HG03196 (cell line): ENCODE data around the gene NPAS1.

Source experiments
- ATAC-seq: cut with Tn5 transposase; IDR thresholded peaks from one replicate; pipeline ENCODE4 v1.9.1; 2021; ENCODE audit not compliant: unreplicated experiment

NPAS1 gene

DNA sequence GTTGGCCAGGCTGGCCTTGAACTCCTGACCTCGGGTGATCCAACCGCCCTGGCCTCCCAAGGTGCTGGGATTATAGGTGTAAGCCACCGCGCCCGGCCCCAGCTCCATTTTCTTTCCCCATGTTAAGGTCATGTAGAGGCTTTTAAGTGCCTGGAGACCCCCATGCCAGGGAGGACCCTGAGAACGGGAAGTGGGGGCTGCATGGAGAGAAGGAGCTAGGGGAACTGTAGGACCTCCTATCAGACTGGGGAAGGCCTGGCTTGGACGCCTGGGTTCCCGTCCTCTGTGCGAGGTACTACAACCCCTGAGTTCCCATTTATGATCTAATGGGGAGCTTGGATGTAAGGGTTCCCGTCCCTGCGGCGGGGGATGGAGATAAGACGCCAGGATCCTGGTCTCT, 714 bp upstream of the NPAS1 start:
- ATAC-seq = no peak

DNA sequence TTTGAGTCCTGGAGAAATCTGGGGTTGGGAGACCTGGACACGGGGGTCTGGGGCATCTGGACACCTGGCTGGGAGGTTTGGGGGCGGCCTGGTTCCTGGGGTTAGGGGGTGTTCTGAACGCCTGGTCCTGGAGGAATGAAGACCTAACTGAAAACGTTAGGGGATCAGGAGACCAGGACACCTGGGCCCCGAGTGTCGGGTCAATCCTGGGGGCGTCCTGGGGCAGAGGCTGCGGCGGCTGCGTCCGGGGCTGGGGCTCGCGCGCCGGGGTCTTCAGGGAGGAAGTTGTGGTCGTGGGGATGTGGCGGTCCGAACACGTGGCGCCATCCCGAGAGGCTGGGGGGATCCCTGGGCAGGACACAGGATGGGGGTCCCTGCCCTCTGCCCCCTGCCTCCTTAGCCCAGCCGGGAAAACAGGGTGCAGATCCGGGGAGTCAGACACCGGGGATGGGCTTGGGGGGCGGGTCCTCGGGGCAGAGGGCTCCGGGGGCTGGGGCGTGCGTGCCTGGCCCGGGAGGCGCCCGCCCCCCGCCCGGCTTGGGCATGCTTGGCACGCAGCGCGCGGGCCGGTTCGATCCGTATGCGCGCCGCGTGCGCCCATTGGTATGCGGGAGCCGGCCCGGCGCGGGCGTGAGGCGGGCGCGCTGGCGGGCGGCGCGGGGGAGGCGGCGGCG, 632 bp downstream of the NPAS1 start:
- no peak for ATAC-seq

DNA sequence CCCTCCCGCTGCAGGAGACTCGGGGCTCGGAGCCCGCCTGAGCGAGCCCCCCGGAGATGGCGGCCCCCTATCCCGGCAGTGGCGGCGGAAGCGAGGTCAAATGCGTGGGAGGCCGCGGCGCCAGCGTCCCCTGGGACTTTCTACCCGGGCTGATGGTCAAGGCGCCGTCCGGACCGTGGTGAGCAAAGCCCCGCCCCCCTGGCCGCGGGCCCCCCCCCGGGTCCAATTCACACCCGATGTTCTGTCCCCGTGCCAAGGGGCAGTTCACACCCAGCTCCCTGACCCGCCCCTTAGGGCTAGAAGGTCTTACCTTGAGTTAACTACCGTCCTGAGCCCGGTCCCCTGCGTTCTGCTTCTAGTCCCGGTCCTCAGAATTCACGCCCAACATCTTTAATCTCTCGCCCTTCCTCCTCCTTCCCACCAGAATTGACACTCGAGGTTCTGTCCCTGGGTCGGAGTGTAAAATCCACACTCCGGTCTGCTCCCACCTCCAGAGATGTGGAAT, 1.4 kb downstream of the NPAS1 start:
- ATAC-seq = no peak

DNA sequence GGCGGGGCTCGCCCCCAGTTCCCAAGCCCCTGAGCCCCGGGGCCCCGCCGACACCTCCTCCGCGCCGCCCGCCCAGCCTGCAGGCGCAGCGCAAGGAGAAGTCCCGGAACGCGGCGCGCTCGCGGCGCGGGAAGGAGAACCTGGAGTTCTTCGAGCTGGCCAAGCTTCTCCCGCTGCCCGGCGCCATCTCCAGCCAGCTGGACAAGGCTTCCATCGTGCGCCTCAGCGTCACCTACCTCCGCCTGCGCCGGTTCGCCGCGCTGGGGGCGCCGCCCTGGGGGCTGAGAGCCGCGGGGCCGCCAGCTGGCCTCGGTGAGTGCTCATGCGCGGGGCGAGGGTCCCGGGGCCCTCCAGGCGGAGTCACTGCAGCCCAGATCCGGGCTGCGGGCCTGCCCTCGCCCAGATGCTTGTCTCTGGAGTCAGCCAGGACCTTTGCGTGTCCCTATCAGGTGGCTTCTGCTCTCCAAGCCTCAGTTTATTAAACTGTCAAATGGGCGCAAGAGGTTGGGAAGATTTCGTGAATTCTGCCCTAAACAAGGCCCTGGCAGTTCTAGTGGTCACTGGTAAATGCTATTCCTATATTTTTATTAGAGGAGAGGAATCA, 2.0 kb downstream of the NPAS1 start:
- no peak for ATAC-seq

DNA sequence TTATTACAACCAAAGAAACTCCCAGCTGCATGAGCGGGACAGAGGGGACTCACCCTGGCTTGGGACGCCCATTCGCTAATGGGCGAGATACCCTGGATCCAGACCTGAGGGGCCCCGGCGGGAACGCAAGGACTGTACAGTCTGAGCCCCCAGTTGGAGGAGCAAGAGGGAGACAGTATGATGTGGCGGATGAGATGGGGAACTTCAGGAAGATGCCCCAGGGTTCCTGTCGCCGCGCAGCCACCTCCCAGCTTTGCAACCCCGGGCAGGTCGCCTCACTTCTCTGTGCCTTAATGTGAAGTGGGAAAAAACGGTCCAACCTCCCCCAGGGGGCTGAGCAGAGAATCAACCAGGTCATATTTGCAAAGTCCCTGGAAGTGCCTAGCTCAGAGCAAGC, 2.5 kb downstream of the NPAS1 start:
- ATAC-seq = no peak

DNA sequence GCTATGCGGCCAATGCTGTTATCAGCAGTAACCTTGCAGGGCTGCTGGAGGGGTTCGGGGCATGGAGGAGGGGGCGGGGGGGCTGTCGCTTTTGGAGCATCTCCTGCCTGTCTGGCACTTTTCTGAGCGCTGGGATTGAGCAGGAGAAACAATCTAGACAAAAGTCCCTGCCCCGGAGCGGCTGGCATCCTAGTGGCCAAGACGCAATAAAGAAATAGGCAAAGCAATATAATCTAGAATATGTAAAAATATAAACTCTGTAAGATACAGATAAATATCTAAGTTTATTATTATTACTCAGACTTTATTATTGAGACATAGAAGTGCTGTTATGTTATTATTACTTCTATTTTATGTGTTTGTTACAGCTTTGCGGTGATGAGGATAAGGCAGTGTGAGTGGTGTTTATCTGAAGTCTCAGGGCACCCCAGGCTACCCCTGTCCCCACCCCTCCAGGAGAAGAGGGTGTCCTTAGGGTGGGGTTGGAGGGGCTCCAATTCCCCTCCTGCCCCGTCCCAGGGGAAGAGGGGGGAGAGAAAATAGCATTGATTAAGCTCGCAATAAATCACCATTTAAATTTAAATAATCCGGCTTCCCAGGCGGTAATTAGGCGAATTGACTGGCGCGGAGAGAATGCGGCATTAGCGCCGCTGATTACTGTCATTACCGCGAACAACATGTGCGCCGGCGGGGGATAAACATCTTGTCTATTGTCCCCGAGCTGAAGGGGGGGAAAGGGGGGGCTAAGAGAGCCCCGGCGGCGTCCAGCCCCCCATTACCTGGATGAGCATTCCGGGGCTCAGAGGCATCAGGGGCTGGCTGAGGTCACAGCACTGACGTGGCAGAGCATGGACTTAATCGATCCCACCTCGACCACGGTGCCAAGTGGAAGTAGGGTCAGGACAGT, 3.2 kb downstream of the NPAS1 start:
- no peak for ATAC-seq

DNA sequence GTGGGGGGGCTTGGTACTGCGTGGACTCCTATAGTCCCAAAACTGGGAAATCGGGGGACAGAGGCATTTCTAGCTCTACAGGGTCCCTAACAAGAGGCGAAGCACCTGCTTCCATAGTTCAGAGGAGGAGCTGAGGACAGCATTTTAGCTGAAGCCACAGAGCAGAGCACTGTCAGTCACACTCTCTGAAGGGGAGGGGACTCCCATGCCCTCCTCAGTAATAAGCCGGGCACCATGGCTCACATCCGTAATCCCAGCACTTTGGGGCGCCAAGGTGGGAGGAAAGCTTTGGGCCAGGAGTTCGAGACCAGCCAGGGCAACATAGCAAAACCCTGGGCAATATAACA, 3.8 kb downstream of the NPAS1 start:
- ATAC-seq = no peak

DNA sequence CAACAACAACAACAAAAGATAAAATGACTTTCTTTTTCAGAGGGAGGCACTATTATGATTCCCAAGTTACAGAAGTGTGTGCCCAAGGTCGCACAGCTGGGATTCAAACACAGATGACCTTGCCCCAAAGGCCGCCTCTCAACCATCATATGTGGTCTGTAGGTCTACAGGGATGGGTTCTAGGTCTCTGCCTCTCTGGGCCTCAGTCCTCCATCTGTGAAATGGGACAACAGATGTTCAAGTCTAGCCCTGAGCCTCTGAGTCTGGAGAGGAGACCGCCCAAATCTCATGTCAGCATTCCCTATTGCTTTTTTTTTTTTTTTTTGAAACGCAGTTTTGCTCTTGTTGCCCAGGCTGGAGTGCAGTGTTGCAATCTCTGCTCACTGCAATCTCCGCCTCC, 4.9 kb downstream of the NPAS1 start:
- ATAC-seq = no peak

DNA sequence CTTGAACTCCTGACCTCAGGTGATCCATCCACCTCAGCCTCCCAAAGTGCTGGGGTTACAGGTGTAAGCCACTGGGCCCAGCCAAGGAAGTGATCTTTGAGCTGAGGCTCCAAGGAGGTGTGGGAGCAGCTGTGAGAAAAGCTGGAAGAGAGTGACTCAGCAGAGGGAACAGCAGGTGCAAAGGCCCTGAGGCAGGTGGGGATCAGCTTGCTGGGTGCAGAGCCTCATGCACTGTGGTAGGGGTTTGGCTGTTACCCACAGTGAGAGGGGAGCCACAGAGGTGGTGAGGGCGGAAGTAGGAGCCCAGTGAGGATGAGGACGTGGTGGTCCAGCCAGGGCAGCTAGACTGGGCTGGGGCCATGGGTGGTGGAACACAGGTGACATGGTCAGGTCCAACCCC, 6.5 kb downstream of the NPAS1 start:
- no peak for ATAC-seq

DNA sequence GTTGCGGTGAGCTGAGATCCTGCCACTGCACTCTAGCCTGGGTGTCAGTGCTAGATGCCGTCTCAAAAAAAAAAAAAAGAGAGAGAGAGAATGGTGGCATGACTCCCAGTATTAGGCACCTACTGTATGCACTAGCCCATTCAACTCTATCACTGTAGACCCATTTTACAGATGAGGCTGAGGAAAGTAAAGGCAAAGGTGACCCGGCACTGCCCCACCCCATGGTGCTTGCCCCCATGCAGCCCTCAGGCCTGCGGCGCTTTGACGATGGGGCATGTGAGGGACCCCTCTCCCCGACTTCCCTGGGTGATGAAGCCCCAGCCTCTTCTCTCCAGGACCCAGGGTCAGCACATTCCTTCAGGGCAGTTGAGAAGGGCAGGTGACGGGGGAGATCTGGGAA, 7.3 kb downstream of the NPAS1 start:
- no peak for ATAC-seq

DNA sequence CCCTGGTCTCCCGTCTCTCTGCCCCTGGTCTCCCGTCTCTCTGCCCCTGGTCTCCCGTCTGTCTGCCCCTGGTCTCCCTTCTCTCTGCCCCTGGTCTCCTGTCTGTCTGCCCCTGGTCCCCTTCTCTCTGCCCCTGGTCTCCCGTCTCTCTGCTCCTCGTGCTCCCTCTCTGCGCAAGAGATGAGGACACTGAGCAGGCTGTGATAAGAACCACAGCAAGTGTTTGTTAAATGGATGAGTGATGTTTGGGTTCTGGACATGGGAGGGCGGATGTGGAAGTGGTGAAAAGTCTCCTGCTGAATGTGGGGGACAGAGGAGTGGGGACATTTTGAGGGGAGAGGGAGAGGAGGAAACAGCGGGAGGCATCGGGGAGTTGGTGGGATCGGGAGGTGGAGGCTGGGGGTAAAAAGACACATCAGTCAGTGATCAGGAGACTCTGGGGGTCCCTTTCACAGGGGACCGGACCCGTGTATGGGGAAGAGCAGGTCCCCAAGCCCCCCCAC, 8.0 kb downstream of the NPAS1 start:
- ATAC-seq = no peak

DNA sequence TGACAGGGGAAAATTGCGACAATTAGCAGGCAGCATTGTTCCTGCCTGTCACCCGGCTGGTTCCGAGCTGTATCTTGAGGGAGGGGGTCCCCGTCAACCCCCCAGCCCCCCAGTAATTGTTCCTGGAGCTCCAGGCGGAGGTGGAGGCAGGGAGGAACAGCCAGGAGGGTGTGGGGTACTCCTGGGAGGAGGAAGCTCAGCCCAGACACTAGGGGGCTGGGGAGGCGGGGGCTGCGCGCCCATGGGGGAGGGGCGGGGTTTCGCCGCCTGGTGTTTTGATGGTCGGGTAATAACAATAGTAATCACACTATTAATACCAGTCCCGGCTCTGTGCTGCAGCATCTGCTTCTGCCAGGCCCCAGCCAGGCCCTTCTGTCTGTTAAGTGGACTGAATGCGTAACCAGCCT, 8.6 kb downstream of the NPAS1 start:
- no peak for ATAC-seq

DNA sequence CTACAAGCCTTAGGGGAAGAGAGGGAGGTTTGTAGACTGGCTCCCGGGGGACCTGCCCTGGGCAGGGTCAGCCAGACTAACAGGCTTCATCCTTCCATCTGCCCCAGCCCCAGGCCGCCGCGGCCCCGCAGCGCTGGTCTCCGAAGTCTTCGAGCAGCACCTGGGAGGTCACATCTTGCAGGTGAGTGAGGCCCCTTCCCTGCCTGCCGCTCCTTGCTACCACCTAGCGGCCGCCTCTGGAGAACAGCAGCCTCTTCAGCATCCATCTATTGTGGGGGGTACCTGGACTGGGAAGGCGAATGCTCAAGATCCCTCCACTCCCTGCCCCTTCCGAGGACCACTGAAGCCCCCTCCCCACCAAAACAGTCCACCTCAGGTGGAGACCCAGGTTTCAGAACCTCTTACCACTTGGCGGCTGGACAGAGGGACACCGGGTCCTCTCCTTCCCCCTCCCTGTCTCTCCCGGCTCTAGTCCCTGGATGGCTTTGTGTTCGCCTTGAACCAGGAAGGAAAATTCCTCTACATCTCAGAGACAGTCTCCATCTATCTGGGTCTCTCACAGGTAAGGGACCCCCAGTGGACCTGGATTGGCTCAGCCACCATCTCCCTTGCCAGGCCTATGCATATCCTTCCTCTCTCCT, 12.7 kb downstream of the NPAS1 start:
- ATAC-seq = no peak

DNA sequence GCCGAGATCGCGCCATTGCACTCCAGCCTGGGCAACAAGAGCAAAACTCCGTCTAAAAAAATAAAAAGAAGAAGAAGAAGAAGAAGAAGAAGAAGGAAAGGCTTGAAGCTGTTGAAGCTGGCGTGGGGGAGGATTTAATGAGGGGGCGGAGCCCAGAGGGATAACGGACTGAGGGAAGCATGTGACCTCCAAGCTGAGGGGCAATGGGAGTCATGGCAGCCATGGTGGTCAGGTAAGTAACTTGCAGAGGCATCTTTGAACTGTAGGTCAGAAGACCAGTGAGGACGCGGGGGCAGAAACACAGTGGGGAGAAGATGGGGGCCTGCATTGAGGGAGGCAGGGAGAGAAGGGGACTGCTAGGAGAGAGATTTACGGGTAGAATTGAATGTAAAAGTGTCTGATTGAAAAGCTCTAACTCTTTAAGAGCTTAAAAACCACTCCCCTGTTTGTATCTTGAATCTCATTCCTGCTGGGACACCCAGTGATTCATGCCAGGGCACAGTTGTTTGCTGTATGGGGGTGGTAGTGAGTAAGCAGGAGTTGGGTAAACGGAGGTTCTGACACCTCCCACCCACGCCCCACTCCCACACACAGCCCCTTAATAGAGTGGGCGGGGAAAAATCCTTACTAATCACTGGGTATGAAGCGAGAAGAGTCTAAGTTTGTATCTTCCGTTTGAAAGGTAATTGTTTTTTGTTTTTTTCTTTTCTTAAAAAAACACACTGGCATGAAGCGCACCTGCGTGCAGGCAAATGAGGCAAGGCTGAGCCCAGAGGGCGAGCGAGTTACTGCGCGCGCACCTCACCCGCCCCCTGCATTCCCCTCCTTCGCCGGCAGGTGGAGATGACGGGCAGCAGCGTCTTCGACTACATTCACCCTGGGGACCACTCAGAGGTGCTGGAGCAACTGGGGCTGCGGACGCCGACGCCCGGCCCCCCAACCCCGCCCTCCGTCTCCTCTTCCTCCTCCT, 15.8 kb downstream of the NPAS1 start:
- peak; percentile 81 for ATAC-seq

DNA sequence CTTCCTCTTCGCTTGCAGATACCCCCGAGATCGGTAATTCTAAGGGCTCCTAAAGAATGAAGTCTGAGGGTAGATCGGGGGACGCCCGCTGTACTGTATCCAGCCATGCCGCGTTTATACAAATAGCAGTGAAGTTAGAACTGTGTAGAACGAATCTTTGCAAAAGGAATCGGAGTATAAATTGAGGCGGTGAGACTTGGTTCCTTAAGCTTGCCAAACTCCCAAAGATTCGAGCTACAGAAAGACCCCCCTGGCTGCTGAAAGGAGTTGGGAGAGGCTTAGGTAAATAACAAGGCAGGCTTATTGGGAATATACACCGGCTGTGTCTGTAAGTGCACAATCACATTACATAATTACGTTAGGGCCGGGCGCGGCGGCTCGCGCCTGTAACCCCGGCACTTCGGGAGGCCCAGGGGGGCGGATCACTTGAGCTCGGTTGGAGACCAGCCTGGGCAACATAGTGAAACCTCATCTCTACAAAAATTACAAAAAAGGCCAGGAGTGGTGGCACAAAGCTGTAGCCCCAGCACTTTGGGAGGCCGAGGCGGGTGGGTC, 16.5 kb downstream of the NPAS1 start:
- ATAC-seq = no peak

DNA sequence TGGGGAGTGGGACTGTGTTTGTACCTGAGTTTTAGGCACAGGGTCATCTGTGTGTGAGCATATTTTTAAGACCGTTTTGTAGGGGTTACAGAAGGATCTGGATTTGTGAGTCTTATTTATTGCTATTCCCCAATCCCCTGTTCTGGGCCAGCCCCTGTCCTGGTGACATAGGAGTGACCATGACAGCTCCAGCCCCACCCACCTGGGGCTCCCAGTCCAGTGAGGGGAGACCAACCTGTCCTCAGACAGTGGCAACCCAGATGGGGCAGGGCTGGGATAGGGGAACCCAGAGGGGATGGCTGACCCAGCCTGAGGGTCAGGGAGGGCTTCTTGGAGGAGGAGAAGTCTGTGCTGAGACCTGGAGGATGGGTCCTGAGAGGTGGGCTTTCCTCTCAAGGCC, 18.1 kb downstream of the NPAS1 start:
- ATAC-seq = no peak

DNA sequence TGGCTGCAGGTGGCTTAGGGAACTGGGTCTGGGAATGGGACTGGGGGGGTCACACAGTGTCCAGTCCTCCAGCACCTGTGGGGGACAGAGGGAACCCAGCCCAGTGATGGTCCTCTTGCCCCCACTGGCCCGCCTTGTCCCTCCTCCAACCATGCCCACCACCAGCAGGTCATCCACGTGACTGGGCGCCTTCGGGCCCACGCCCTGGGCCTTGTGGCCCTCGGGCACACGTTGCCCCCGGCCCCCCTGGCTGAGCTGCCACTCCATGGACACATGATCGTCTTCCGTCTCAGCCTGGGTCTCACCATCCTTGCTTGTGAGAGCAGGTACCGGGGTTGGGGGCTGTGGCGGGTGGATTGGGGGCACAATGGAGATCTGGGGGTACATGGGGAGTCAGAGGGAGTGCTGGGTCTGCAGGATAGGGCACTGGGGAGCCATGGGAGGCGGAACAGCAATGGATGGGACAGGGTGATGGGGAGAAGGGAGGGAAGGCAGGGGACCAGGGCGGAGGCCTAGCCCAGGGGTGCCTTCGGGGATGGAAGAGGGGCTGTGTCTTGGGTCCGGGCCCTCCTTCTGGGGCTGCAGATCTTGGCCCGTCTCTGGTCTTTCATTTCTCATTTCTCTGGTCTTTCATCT, 19.7 kb downstream of the NPAS1 start:
- ATAC-seq = no peak

DNA sequence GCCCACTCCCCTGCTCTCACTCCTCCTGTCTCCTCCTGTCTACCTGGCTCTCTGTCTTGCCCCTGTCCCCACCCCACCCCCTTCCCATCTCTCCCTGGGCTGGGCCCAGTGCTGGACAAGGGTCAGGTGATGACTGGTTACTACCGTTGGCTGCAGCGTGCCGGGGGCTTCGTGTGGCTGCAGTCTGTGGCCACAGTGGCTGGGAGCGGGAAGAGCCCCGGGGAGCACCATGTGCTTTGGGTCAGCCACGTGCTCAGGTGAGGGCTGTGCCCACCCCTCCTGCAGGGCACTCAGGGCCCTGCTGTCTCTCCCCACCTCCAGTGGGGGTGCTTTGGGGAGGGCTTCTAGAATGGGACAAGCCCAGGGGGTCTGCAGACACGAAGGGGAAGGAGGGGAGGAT, 21.2 kb downstream of the NPAS1 start:
- ATAC-seq = no peak
